Measurements from ENCODE around the gene PHB1. TPM values are rescaled to one million over a fixed set of nuclear protein-coding genes. Genes with fewer than 3 reads are reported as not detected.

PHB1 gene
- polyA plus RNA-seq, 1 of the 3 experiments (the other 2 are of a cell fraction) = 379 TPM

GRCh38 chr17:49461580-49461979, 46.9 kb upstream of the PHB1 start:
- CTCF ChIA-PET = interaction anchor here (0.9 to 1.3 kb wide), 6 partner anchors 11 to 96 kb away, joined by 3 to 9 read pairs (median 4); no protein-coding TSS in a partner anchor
- DNase-seq = no peak
- WGBS (ENCODE audit: low lambda C conversion rate) = 16% methylated on average over 2 of the region's 2 CpGs

GRCh38 chr17:49460401-49460800, 45.7 kb upstream of the PHB1 start:
- no peak overlapping the region for H3K27ac ChIP-seq (ENCODE audit: low read depth in 2 of 2, low read length in 1 of 2)
- H3K27me3 ChIP-seq (ENCODE audit: insufficient read depth) = peaks cover 56% of the 10 kb centered on the region
- TF ChIP-seq MXI1 (IDR thresholded peaks at IDR 0.05; ENCODE audit: low read depth, low read length) (no peak), GATA2 (CRISPR knock-in tag; IDR thresholded peaks at IDR 0.05) (no peak), USF1 (IDR thresholded peaks at IDR 0.05; ENCODE audit: borderline replicate concordance, low read depth) (no peak), MEF2A (IDR thresholded peaks at IDR 0.05; ENCODE audit: borderline replicate concordance, low read depth) (no peak), JUND (IDR thresholded peaks at IDR 0.05) (no peak), RCOR1 (IDR thresholded peaks at IDR 0.05; ENCODE audit: low read length) (no peak)
- WGBS (ENCODE audit: low lambda C conversion rate) = 80% methylated on average over 6 of the region's 7 CpGs
- no peaks in the 10 kb centered on the region for H4K20me1 ChIP-seq (ENCODE audit: insufficient read depth)
- no peaks in the 10 kb centered on the region for H3K79me2 ChIP-seq (ENCODE audit: insufficient read depth)
- POLR2A ChIA-PET = no interaction called here
- CTCF ChIA-PET = interaction anchor here (1.0 to 1.3 kb wide), 5 partner anchors 9 to 97 kb away, joined by 3 to 5 read pairs (median 3); no protein-coding TSS in a partner anchor
- no peak overlapping the region for H3K4me3 ChIP-seq (ENCODE audit: low read depth in 2 of 2, low read length in 1 of 2)
- H3K9ac ChIP-seq = no peak overlapping the region
- no peak for DNase-seq
- no peak overlapping the region for H2AFZ ChIP-seq (ENCODE audit: low read depth)
- no peaks in the 10 kb centered on the region for H3K9me3 ChIP-seq
- H3K4me1 ChIP-seq (ENCODE audit: control insufficient read depth in 1 of 2, insufficient read depth in 2 of 2, low read depth in 1 of 2, low read length in 1 of 2) = peaks cover 7 to 12% of the 10 kb centered on the region in 2 experiments; a peak in 2 of 4 replicates
- H3K9me2 ChIP-seq = no peaks in the 10 kb centered on the region
- no peaks in the 10 kb centered on the region for H3F3A ChIP-seq (replicated peaks; ENCODE audit: insufficient read depth)
- no peaks in the 10 kb centered on the region for H3K36me3 ChIP-seq (replicated peaks in 1 of 2; ENCODE audit: control insufficient read depth in 1 of 2, insufficient read depth in 2 of 2, low read length in 1 of 2)
- no peak overlapping the region for H3K4me2 ChIP-seq

More at GRCh38 chr17:49461580-49461979, 46.9 kb upstream of the PHB1 start:
- no peak overlapping the region for H3K27ac ChIP-seq (ENCODE audit: low read depth in 2 of 2, low read length in 1 of 2)
- H3F3A ChIP-seq (replicated peaks; ENCODE audit: insufficient read depth) = no peaks in the 10 kb centered on the region
- no peaks in the 10 kb centered on the region for H3K9me2 ChIP-seq
- H2AFZ ChIP-seq (ENCODE audit: low read depth) = no peak overlapping the region
- H3K4me1 ChIP-seq (ENCODE audit: control insufficient read depth in 1 of 2, insufficient read depth in 2 of 2, low read depth in 1 of 2, low read length in 1 of 2) = peaks cover 0 to under 1% of the 10 kb centered on the region in 2 experiments; a peak in 1 of 4 replicates
- no peaks in the 10 kb centered on the region for H3K9me3 ChIP-seq
- POLR2A ChIA-PET = no interaction called here
- no peaks in the 10 kb centered on the region for H4K20me1 ChIP-seq (ENCODE audit: insufficient read depth)
- TF ChIP-seq RFX5 (IDR thresholded peaks at IDR 0.05; ENCODE audit: low read length) (no peak), MEF2A (IDR thresholded peaks at IDR 0.05; ENCODE audit: borderline replicate concordance, low read depth) (no peak)
- H3K9ac ChIP-seq = no peak overlapping the region
- H3K27me3 ChIP-seq (ENCODE audit: insufficient read depth) = peaks cover 57% of the 10 kb centered on the region
- no peak overlapping the region for H3K4me3 ChIP-seq (ENCODE audit: low read depth in 2 of 2, low read length in 1 of 2)
- no peaks in the 10 kb centered on the region for H3K36me3 ChIP-seq (replicated peaks in 1 of 2; ENCODE audit: control insufficient read depth in 1 of 2, insufficient read depth in 2 of 2, low read length in 1 of 2)
- H3K4me2 ChIP-seq = no peak overlapping the region
- H3K79me2 ChIP-seq (ENCODE audit: insufficient read depth) = no peaks in the 10 kb centered on the region

- no peaks in the 10 kb centered on the region for H3F3A ChIP-seq (replicated peaks; ENCODE audit: insufficient read depth)
- no peaks in the 10 kb centered on the region for H3K79me2 ChIP-seq (ENCODE audit: insufficient read depth)
- POLR2A ChIA-PET = no interaction called here
- H3K27me3 ChIP-seq (ENCODE audit: insufficient read depth) = peaks cover 48% of the 10 kb centered on the region
- H3K36me3 ChIP-seq (replicated peaks in 1 of 2; ENCODE audit: control insufficient read depth in 1 of 2, insufficient read depth in 2 of 2, low read length in 1 of 2) = no peaks in the 10 kb centered on the region
- CTCF ChIA-PET = interaction anchor here (1.2 to 9.2 kb wide), 5 partner anchors 22 to 97 kb away, joined by 3 to 96 read pairs (median 13); partner anchors contain the start of gene NGFR
- H3K4me2 ChIP-seq = no peak overlapping the region
- H3K4me1 ChIP-seq (ENCODE audit: control insufficient read depth in 1 of 2, insufficient read depth in 2 of 2, low read depth in 1 of 2, low read length in 1 of 2) = peaks cover 8 to 18% of the 10 kb centered on the region in 2 experiments; a peak in 2 of 4 replicates
- no peak overlapping the region for H3K4me3 ChIP-seq (ENCODE audit: low read depth in 2 of 2, low read length in 1 of 2)
- H2AFZ ChIP-seq (ENCODE audit: low read depth) = no peak overlapping the region
- H3K27ac ChIP-seq (ENCODE audit: low read depth in 2 of 2, low read length in 1 of 2) = no peak overlapping the region
- H4K20me1 ChIP-seq (ENCODE audit: insufficient read depth) = no peaks in the 10 kb centered on the region
- no peaks in the 10 kb centered on the region for H3K9me2 ChIP-seq
- no peak for DNase-seq
- 76% methylated on average over 7 of the region's 7 CpGs for WGBS (ENCODE audit: low lambda C conversion rate)
- no peak for TF ChIP-seq SMC3 (IDR thresholded peaks at IDR 0.05; ENCODE audit: low read depth, low read length)
- TF ChIP-seq MEF2A (IDR thresholded peaks at IDR 0.05; ENCODE audit: borderline replicate concordance, low read depth) = no peak
- TF ChIP-seq TAF1 (IDR thresholded peaks at IDR 0.05; ENCODE audit: borderline replicate concordance, low read depth, low read length) = no peak
- TF ChIP-seq ZBTB33 (IDR thresholded peaks at IDR 0.05; ENCODE audit: borderline replicate concordance, low read depth) = no peak
- TF ChIP-seq GATA2 (CRISPR knock-in tag; IDR thresholded peaks at IDR 0.05) = no peak
- H3K9me3 ChIP-seq = no peaks in the 10 kb centered on the region
- no peak overlapping the region for H3K9ac ChIP-seq
Measured at GRCh38 chr17:49459401-49459984, 44.8 kb upstream of the PHB1 start.

Data from SK-N-SH (cell line).